NCI-H510A (cell line): ENCODE data around the gene NFAM1.

Experiments
- DNase-seq: peaks from one replicate; lab custom pipeline; 2025; lab: John Stamatoyannopoulos, UW

The NFAM1 gene

DNA sequence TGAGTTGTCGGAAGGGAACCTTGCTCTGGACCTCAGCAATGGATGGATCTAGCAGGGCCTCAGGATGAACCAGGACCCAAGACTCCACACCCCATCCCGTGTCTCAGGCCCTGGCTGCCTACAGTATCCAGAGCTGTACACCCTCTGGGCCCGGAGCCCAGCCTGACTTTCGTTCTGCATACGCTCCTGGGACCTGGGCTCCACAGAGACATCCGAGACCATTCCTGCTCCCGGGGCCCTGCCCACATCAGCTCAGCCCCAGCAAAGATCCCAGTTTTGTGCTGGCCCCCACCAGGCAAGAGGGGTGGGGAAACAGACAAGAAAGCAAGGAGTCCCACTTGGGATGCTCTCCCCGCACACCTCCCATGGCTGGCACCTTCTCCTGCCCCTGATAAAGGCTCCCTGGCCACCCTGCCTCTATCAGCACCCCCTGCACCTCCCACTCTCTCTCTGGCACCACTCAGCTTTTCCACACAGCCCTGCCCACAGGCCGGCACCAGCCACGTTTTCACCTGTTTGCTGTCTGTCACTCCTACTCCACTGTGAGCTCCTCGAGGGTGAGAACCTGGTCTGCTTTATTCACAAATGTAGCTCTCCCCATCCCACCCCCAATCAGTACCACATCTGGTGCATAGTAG, 97.2 kb downstream of the NFAM1 start:
- DNase-seq, result no peak

DNA sequence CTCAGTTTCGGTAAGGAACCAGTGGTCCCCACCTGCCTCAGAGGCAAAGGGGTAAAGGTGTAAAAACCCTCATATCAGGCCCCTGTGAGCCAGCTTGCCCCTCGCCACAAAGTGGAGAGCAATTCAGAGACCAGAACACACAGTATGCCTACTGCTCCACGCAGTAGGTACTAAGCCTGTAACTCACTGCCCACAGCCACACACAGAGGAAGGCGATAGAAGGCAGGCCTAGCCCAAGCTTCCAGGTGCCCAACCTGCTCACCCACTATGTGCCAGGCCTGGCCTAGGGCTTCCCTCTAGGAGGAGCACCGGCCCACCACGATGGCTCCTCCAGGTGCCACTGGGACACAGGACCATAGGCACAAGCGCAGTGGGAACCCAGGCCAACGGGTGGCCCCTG, 98.7 kb downstream of the NFAM1 start:
- DNase-seq, result no peak

DNA sequence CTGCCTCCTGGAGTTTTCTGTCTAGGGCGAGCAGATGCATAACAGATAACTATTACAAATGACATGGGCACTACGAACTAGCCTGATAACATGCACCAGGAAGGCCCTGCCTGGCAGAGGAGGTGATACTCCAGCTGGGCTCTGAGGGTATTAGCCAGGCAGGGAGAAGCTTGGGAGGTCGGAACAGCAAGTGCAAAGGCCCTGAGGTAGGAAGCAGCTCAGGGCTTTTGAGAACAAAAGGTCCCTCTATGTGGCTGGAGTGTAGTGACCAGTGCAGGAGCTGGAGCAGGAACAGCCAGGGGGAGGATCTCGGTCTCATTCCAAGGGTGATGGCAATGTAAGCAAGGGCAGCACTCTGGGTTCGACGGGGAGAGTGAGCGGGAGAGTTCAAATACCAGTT, 100.1 kb downstream of the NFAM1 start:
- DNase-seq, result no peak

DNA sequence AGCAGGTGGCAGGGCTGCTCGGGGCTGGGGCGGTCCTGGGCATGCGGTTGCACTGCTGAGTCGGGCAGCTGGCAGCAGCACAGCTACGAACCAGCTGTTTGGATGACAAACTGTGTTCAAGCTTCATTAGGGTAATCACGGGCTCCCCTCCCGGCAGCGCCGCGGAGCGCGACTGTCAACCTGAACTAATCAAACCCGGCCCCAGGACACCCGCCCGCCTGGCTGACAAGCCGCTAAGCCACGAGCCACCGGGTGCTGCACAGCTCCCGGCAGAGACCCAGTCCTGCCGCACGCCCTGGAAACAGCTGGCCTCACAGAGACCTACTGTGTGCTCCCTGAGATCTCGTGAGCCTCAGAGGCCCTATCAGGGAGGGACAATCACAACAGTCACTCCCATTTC, 101.2 kb downstream of the NFAM1 start:
- no peak for DNase-seq
